Breast epithelium (tissue), 4 donors: Measurements from ENCODE around the gene RYR3. TPM values are rescaled to one million over a fixed set of nuclear protein-coding genes. Genes with fewer than 3 reads are reported as not detected.
"Not testable (repeated sequence)": the region's sequence is repeated elsewhere in the genome, so short reads cannot be mapped to it uniquely, and the experiment has no call there.

Source experiments
- DNase-seq, 2 donors: peaks; one replicate each; pipeline ENCODE4 v3.0.0-alpha.2; 2019; ENCODE audit warnings: low spot score in 2 of 2
- H3K27ac ChIP-seq, 2 donors: fragments of 200-600 bp; sonication (generic) in 1 of 2; one replicate each; pipeline ENCODE4 v1.5.1; 2016 to 2019; ENCODE audit warnings: mild to moderate bottlenecking in 1 of 2
- H3K27me3 ChIP-seq, 2 donors: fragments of 200-600 bp; sonication (generic) in 1 of 2; one replicate each; pipeline versions ENCODE4 v1.5.1 to v1.6.0; 2017 to 2019; ENCODE audit warnings: control low read depth in 1 of 2, mild to moderate bottlenecking in 1 of 2
- H3K36me3 ChIP-seq: fragments of 200-600 bp; one replicate; pipeline ENCODE4 v1.5.1; 2019
- H3K4me1 ChIP-seq, 2 donors: fragments of 200-600 bp; sonication (generic); one replicate each; pipeline ENCODE4 v1.5.1; 2016 to 2019; ENCODE audit warnings: control low read depth in 1 of 2
- H3K4me3 ChIP-seq, 3 donors: fragments of 200-600 bp; sonication (generic); 1 replicate in 2 of 3; 2 replicates in 1 of 3; pipeline ENCODE4 v1.5.1; 2016 to 2019; ENCODE audit warnings: mild to moderate bottlenecking in 3 of 3, moderate library complexity in 2 of 3
- H3K9me3 ChIP-seq, 2 donors: fragments of 200-600 bp; sonication (generic) in 1 of 2; one replicate each; pipeline ENCODE4 v1.5.1; 2016 to 2019; ENCODE audit warnings: control low read depth in 1 of 2
- CTCF ChIP-seq, 3 donors: fragments of 450-650 bp; IDR thresholded peaks; one replicate each; pipeline ENCODE4 v1.5.1; 2016 to 2017; ENCODE audit warnings: antibody characterized with exemption in 3 of 3, mild to moderate bottlenecking in 3 of 3, moderate library complexity in 3 of 3
- POLR2A ChIP-seq: fragments of 450-650 bp; IDR thresholded peaks from one replicate; pipeline ENCODE4 v1.6.1; 2016; ENCODE audit warnings: antibody characterized with exemption, mild to moderate bottlenecking, moderate library complexity
- POLR2AphosphoS5 ChIP-seq, 3 donors: sonication (generic); formaldehyde crosslinking; IDR thresholded peaks; one replicate each; pipeline ENCODE4 v1.6.1; 2017; ENCODE audit warnings: antibody characterized with exemption in 3 of 3
- intact Hi-C: fragments of 100-400 bp; cut with DNase I; formaldehyde crosslinking; loops from one replicate; pipeline ENCODE4 v1.15.1; 2023; ENCODE audit warnings: low total_unique reads
- total RNA-seq, 3 donors: library from RNA; depleted of rRNA; stranded (reverse); fragments of >200 nt; gene quantifications; one replicate each; pipeline ENCODE4 v1.1.0, GENCODE V29; 2016

Gene RYR3
- total RNA-seq, 3 donors from 2014 or later: 1.8 to 4.2 (median 2.6) TPM

GRCh38 chr15:33808720-33809457, 498.1 kb downstream of the RYR3 start:
- no peaks in the 10 kb centered on the region for H3K36me3 ChIP-seq
- intact Hi-C loops: no loop called here
- H3K27ac ChIP-seq: no peak overlapping the region
- H3K9me3 ChIP-seq: no peaks in the 10 kb centered on the region
- peaks cover 0 to 3% of the 10 kb centered on the region in 2 donors for H3K4me1 ChIP-seq
- no peak for TF ChIP-seq POLR2AphosphoS5 (IDR thresholded peaks at IDR 0.05)
- no peak for DNase-seq
- no peak overlapping the region for H3K4me3 ChIP-seq
- no peaks in the 10 kb centered on the region for H3K27me3 ChIP-seq

GRCh38 chr15:33810073-33810595, 499.4 kb downstream of the RYR3 start:
- no peak for DNase-seq
- TF ChIP-seq POLR2AphosphoS5 (IDR thresholded peaks at IDR 0.05) (no peak), POLR2A (no peak), CTCF (IDR thresholded peaks at IDR 0.05) (no peak)
- H3K27me3 ChIP-seq: no peaks in the 10 kb centered on the region
- H3K9me3 ChIP-seq: no peaks in the 10 kb centered on the region
- H3K4me1 ChIP-seq: peaks cover 0 to 3% of the 10 kb centered on the region in 2 donors
- intact Hi-C loops: no loop called here
- H3K27ac ChIP-seq: no peak overlapping the region
- H3K4me3 ChIP-seq: no peak overlapping the region
- no peaks in the 10 kb centered on the region for H3K36me3 ChIP-seq

- intact Hi-C loops: no loop called here
- H3K36me3 ChIP-seq: no peaks in the 10 kb centered on the region
- no peaks in the 10 kb centered on the region for H3K9me3 ChIP-seq
- TF ChIP-seq POLR2AphosphoS5 (IDR thresholded peaks at IDR 0.05) (no peak), CTCF (IDR thresholded peaks at IDR 0.05) (no peak), POLR2A (no peak)
- DNase-seq: no peak
- H3K4me3 ChIP-seq: no peak overlapping the region
- no peak overlapping the region for H3K27ac ChIP-seq
- no peaks in the 10 kb centered on the region for H3K27me3 ChIP-seq
- peaks cover 0 to 3% of the 10 kb centered on the region in 2 donors for H3K4me1 ChIP-seq
Observed at GRCh38 chr15:33810806-33811205, 500.0 kb downstream of the RYR3 start.

- no peaks in the 10 kb centered on the region for H3K36me3 ChIP-seq
- H3K27me3 ChIP-seq: no peaks in the 10 kb centered on the region
- peaks cover 0 to 3% of the 10 kb centered on the region in 2 donors for H3K4me1 ChIP-seq
- intact Hi-C loops: no loop called here
- no peak overlapping the region for H3K27ac ChIP-seq
- H3K9me3 ChIP-seq: no peaks in the 10 kb centered on the region
- no peak for TF ChIP-seq POLR2A
- no peak for TF ChIP-seq CTCF (IDR thresholded peaks at IDR 0.05)
- TF ChIP-seq POLR2AphosphoS5 (IDR thresholded peaks at IDR 0.05): no peak
- DNase-seq: no peak
- no peak overlapping the region for H3K4me3 ChIP-seq
Observed at GRCh38 chr15:33813891-33814290, 503.1 kb downstream of the RYR3 start.

GRCh38 chr15:33819499-33819898, 508.7 kb downstream of the RYR3 start:
- H3K27me3 ChIP-seq, intact Hi-C loops, DNase-seq, H3K27ac ChIP-seq, H3K9me3 ChIP-seq, H3K36me3 ChIP-seq, H3K4me1 ChIP-seq, H3K4me3 ChIP-seq: not testable (repeated sequence)

- no peak for DNase-seq
- Histone ChIP-seq H3K27ac (no peak overlapping the region), H3K27me3 (no peaks in the 10 kb centered on the region), H3K9me3 (no peaks in the 10 kb centered on the region), H3K36me3 (no peaks in the 10 kb centered on the region), H3K4me1 (no peaks in the 10 kb centered on the region), H3K4me3 (no peak overlapping the region)
- no peak for TF ChIP-seq POLR2A
- no peak for TF ChIP-seq CTCF (IDR thresholded peaks at IDR 0.05)
- intact Hi-C loops: no loop called here
Observed at GRCh38 chr15:33822479-33822878, 511.7 kb downstream of the RYR3 start.
